Ishikawa (cell line): ENCODE results near the gene RAB34.

Source experiments
- CEBPB ChIP-seq: IDR thresholded peaks from 2 replicates; pipeline ENCODE4 v1.6.1; 2012
- RAD21 ChIP-seq: IDR thresholded peaks from 2 replicates; pipeline ENCODE4 v1.6.1; 2012; ENCODE audit warnings: low read depth
- TAF1 ChIP-seq: IDR thresholded peaks from 2 replicates; pipeline ENCODE4 v1.6.1; 2012; ENCODE audit warnings: low read depth, mild to moderate bottlenecking
- YY1 ChIP-seq: IDR thresholded peaks from 2 replicates; pipeline ENCODE4 v1.6.1; 2012; ENCODE audit warnings: low read depth
- TF ChIP-seq, protein P1 (sequence below): IDR thresholded peaks from 2 replicates; pipeline ENCODE4 v1.6.1; 2012
- TF ChIP-seq, protein P2 (sequence below): IDR thresholded peaks from 2 replicates; pipeline ENCODE4 v1.6.1; 2012; ENCODE audit warnings: low read depth, mild to moderate bottlenecking

DNA sequence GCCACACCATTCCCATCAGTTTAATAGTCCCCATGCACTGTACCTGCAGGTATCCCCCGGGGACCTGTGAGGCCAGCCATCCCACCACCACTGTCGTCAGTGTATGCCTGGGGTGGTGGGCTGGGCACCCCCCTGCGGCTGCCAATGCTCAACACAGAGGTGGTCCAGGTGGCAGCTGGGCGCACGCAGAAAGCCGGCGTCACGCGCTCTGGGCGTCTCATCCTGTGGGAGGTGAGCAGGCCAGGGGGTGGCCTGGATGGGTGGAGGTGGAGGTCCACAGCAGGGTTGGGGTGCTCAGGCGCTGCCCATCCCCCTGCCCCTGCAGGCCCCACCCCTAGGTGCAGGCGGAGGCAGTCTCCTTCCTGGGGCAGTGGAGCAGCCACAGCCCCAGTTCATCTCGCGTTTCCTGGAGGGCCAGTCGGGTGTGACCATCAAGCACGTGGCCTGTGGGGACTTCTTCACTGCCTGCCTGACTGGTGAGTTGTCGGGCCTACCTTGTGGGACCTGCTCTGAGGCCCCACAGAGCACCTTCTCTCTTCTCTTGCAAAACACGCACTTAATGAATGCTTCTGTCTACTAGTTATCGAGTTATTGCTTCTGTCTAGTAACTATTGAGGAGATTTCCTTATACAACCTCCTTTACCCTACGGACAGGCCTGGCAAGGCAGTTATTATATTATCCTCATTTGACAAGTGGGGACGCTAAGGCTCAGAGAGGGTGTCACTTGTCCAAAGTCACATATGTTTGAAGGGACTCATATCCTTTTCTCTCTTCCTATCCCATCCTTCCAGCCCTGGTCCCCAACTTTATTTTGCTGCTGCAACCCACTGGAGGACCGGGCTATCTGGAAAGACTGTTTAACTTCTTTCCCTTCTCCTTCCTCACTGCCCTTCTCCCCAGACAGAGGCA, 20.4 kb upstream of the RAB34 start:
- TF ChIP-seq, protein P1, sequence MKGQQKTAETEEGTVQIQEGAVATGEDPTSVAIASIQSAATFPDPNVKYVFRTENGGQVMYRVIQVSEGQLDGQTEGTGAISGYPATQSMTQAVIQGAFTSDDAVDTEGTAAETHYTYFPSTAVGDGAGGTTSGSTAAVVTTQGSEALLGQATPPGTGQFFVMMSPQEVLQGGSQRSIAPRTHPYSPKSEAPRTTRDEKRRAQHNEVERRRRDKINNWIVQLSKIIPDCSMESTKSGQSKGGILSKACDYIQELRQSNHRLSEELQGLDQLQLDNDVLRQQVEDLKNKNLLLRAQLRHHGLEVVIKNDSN, result peak; percentile 68
- TF ChIP-seq YY1 (no peak), TAF1 (no peak), CEBPB (no peak), RAD21 (no peak)
- TF ChIP-seq, protein P2, sequence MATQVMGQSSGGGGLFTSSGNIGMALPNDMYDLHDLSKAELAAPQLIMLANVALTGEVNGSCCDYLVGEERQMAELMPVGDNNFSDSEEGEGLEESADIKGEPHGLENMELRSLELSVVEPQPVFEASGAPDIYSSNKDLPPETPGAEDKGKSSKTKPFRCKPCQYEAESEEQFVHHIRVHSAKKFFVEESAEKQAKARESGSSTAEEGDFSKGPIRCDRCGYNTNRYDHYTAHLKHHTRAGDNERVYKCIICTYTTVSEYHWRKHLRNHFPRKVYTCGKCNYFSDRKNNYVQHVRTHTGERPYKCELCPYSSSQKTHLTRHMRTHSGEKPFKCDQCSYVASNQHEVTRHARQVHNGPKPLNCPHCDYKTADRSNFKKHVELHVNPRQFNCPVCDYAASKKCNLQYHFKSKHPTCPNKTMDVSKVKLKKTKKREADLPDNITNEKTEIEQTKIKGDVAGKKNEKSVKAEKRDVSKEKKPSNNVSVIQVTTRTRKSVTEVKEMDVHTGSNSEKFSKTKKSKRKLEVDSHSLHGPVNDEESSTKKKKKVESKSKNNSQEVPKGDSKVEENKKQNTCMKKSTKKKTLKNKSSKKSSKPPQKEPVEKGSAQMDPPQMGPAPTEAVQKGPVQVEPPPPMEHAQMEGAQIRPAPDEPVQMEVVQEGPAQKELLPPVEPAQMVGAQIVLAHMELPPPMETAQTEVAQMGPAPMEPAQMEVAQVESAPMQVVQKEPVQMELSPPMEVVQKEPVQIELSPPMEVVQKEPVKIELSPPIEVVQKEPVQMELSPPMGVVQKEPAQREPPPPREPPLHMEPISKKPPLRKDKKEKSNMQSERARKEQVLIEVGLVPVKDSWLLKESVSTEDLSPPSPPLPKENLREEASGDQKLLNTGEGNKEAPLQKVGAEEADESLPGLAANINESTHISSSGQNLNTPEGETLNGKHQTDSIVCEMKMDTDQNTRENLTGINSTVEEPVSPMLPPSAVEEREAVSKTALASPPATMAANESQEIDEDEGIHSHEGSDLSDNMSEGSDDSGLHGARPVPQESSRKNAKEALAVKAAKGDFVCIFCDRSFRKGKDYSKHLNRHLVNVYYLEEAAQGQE, result no peak
